ENCODE results near the gene VTI1A.
A peak's percentile ranks its signal among the peaks of the same experiment; 100 is the strongest.

Gene VTI1A

GRCh38 chr10:112817981-112818777, 371.2 kb downstream of the VTI1A start:
- DNase-seq, result no peak

- DNase-seq, result no peak
Measured at GRCh38 chr10:112819231-112819630, 372.2 kb downstream of the VTI1A start.

GRCh38 chr10:112820320-112820719, 373.3 kb downstream of the VTI1A start:
- no peak for DNase-seq

GRCh38 chr10:112821038-112821437, 374.0 kb downstream of the VTI1A start:
- DNase-seq, result no peak

- DNase-seq, result no peak
Measured at GRCh38 chr10:112821663-112822062, 374.6 kb downstream of the VTI1A start.

- DNase-seq, result no peak
Measured at GRCh38 chr10:112823007-112823406, 376.0 kb downstream of the VTI1A start.

- no peak for DNase-seq
Measured at GRCh38 chr10:112823604-112824003, 376.6 kb downstream of the VTI1A start.

GRCh38 chr10:112826018-112826697, 379.1 kb downstream of the VTI1A start:
- DNase-seq, result no peak

- DNase-seq, result no peak
Measured at GRCh38 chr10:112827086-112827485, 380.1 kb downstream of the VTI1A start.

GRCh38 chr10:112827951-112828350, 380.9 kb downstream of the VTI1A start:
- DNase-seq, result peak; percentile 25

GRCh38 chr10:112831859-112832258, 384.8 kb downstream of the VTI1A start:
- no peak for DNase-seq

- peak; percentile 33 for DNase-seq
Measured at GRCh38 chr10:112832361-112832878, 385.4 kb downstream of the VTI1A start.

- no peak for DNase-seq
Measured at GRCh38 chr10:112832959-112833358, 385.9 kb downstream of the VTI1A start.

GRCh38 chr10:112834751-112835181, 387.8 kb downstream of the VTI1A start:
- no peak for DNase-seq

GRCh38 chr10:112835217-112835715, 388.3 kb downstream of the VTI1A start:
- no peak for DNase-seq

GRCh38 chr10:112835944-112836451, 389.0 kb downstream of the VTI1A start:
- no peak for DNase-seq

- DNase-seq, result no peak
Measured at GRCh38 chr10:112838784-112839481, 391.9 kb downstream of the VTI1A start.

- DNase-seq, result no peak
Measured at GRCh38 chr10:112839928-112840654, 393.1 kb downstream of the VTI1A start.

GRCh38 chr10:112841549-112841948, 394.5 kb downstream of the VTI1A start:
- DNase-seq, result no peak

- no peak for DNase-seq
Measured at GRCh38 chr10:112842832-112843360, 395.9 kb downstream of the VTI1A start.

- no peak for DNase-seq
Measured at GRCh38 chr10:112843623-112844022, 396.6 kb downstream of the VTI1A start.

All from EL (cell line).